H9 (cell line): ENCODE results near the gene ADGRB3. TPM values are rescaled to one million over a fixed set of nuclear protein-coding genes. Genes with fewer than 3 reads are reported as not detected.

ENCODE experiments used
- DNase-seq: peaks from one replicate; pipeline ENCODE4 v3.0.0-alpha.2; 2017
- H2AFZ ChIP-seq: one replicate; pipeline ENCODE4 v1.6.1; 2013; ENCODE audit warnings: mild to moderate bottlenecking, low read length, control low read depth, moderate library complexity
- H2AK5ac ChIP-seq: 2 replicates; pipeline ENCODE4 v1.6.1; 2013; ENCODE audit warnings: low read length, control low read depth, mixed read lengths; ENCODE audit not compliant: insufficient read length
- H2BK120ac ChIP-seq: one replicate; pipeline ENCODE4 v1.6.1; 2013; ENCODE audit warnings: low read depth, mild to moderate bottlenecking, low read length, control low read depth, inconsistent platforms; ENCODE audit not compliant: poor library complexity, severe bottlenecking
- H2BK12ac ChIP-seq: 2 replicates; pipeline ENCODE4 v1.6.1; 2013; ENCODE audit warnings: low read length, control low read depth, mixed read lengths, low read depth; ENCODE audit not compliant: insufficient read length
- H2BK15ac ChIP-seq: 2 replicates; pipeline ENCODE4 v1.6.1; 2013; ENCODE audit warnings: low read depth, low read length, control low read depth
- H2BK20ac ChIP-seq: one replicate; pipeline ENCODE4 v1.6.1; 2013; ENCODE audit warnings: low read depth, mild to moderate bottlenecking, low read length, control low read depth, inconsistent platforms; ENCODE audit not compliant: poor library complexity, severe bottlenecking
- H2BK5ac ChIP-seq: 2 replicates; pipeline ENCODE4 v1.6.1; 2013; ENCODE audit warnings: low read length, control low read depth, mixed read lengths; ENCODE audit not compliant: insufficient read length
- H3K14ac ChIP-seq: 2 replicates; pipeline ENCODE4 v1.6.1; 2013; ENCODE audit warnings: low read length, control low read depth; ENCODE audit not compliant: insufficient read depth
- H3K18ac ChIP-seq: 2 replicates; pipeline ENCODE4 v1.6.1; 2013; ENCODE audit warnings: low read depth, mild to moderate bottlenecking, mixed read lengths, low read length, control low read depth; ENCODE audit not compliant: insufficient read length
- H3K23ac ChIP-seq: 2 replicates; pipeline ENCODE4 v1.6.1; 2013; ENCODE audit warnings: low read length, control low read depth, mixed read lengths, low read depth; ENCODE audit not compliant: insufficient read length
- H3K23me2 ChIP-seq: 2 replicates; pipeline ENCODE4 v1.6.1; 2013; ENCODE audit warnings: low read depth, mild to moderate bottlenecking, mixed read lengths, low read length, control low read depth; ENCODE audit not compliant: insufficient read length, poor library complexity, severe bottlenecking
- H3K27ac ChIP-seq: 2 replicates; pipeline ENCODE4 v1.5.1; 2013; ENCODE audit warnings: low read length, control low read depth, mixed read lengths, low read depth; ENCODE audit not compliant: insufficient read length
- H3K27me3 ChIP-seq: 2 replicates; pipeline ENCODE4 v1.6.1; 2013; ENCODE audit warnings: low read length, control low read depth, inconsistent platforms; ENCODE audit not compliant: insufficient read depth
- H3K4ac ChIP-seq: 2 replicates; pipeline ENCODE4 v1.6.1; 2013; ENCODE audit warnings: low read depth, mild to moderate bottlenecking, control low read depth, inconsistent platforms, low read length, moderate library complexity
- H3K4me1 ChIP-seq: 2 replicates; pipeline ENCODE4 v1.6.1; 2013; ENCODE audit warnings: low read length, control low read depth, inconsistent platforms; ENCODE audit not compliant: insufficient read depth
- H3K4me2 ChIP-seq: 2 replicates; pipeline ENCODE4 v1.6.1; 2013; ENCODE audit warnings: low read length, control low read depth, mixed read lengths; ENCODE audit not compliant: insufficient read length, insufficient read depth
- H3K56ac ChIP-seq: 2 replicates; pipeline ENCODE4 v1.6.1; 2013; ENCODE audit warnings: low read depth, mild to moderate bottlenecking, mixed read lengths, low read length, control low read depth; ENCODE audit not compliant: insufficient read length
- H3K79me1 ChIP-seq: 2 replicates; pipeline ENCODE4 v1.6.1; 2013; ENCODE audit warnings: low read depth, mild to moderate bottlenecking, moderate library complexity, low read length, control low read depth, inconsistent platforms; ENCODE audit not compliant: insufficient read depth, poor library complexity, severe bottlenecking
- H3K79me2 ChIP-seq: 2 replicates; pipeline ENCODE4 v1.6.1; 2013; ENCODE audit warnings: low read length, control low read depth, inconsistent platforms; ENCODE audit not compliant: insufficient read depth
- H3K9ac ChIP-seq: 2 replicates; pipeline ENCODE4 v1.6.1; 2013; ENCODE audit warnings: low read length, control low read depth, mixed read lengths; ENCODE audit not compliant: insufficient read length; ENCODE audit errors: extremely low read depth
- H3K9me3 ChIP-seq: one replicate; pipeline ENCODE4 v1.6.1; 2013; ENCODE audit warnings: low read depth, low read length, inconsistent platforms; ENCODE audit not compliant: control insufficient read depth
- H3T11ph ChIP-seq: one replicate; pipeline ENCODE4 v1.6.1; 2013; ENCODE audit warnings: mild to moderate bottlenecking, low read length, control low read depth, inconsistent platforms
- H4K20me1 ChIP-seq: one replicate; pipeline ENCODE4 v1.6.1; 2013; ENCODE audit not compliant: control insufficient read depth, insufficient read length, insufficient read depth
- H4K5ac ChIP-seq: 2 replicates; pipeline ENCODE4 v1.6.1; 2013; ENCODE audit warnings: low read depth, mild to moderate bottlenecking, mixed read lengths, low read length, control low read depth; ENCODE audit not compliant: insufficient read length
- H4K8ac ChIP-seq: replicated peaks from 2 replicates; pipeline ENCODE4 v1.6.1; 2013; ENCODE audit warnings: low read length, control low read depth, mixed read lengths, low read depth; ENCODE audit not compliant: insufficient read length
- H4K91ac ChIP-seq: 2 replicates; pipeline ENCODE4 v1.6.1; 2013; ENCODE audit warnings: low read depth, mild to moderate bottlenecking, moderate library complexity, mixed read lengths, low read length, control low read depth; ENCODE audit not compliant: insufficient read length
- H3K27ac Mint-ChIP-seq, 3 experiments: 2 replicates in 2 of 3; 3 replicates in 1 of 3; pipeline ENCODE4 v1.8.0; 2020 to 2021; ENCODE audit warnings: mixed read lengths in 3 of 3, mild to moderate bottlenecking in 1 of 3, moderate library complexity in 1 of 3
- H3K27me3 Mint-ChIP-seq: 2 replicates; pipeline ENCODE4 v1.8.0; 2021; ENCODE audit warnings: low read depth, mild to moderate bottlenecking, moderate library complexity, mixed read lengths
- H3K36me3 Mint-ChIP-seq, 3 experiments: 2 replicates in 2 of 3; 3 replicates in 1 of 3; pipeline ENCODE4 v1.8.0; 2020 to 2021; ENCODE audit warnings: low read depth in 3 of 3, mixed read lengths in 3 of 3; ENCODE audit not compliant: insufficient read depth in 1 of 3
- H3K4me1 Mint-ChIP-seq, 2 experiments: 2 replicates each; pipeline ENCODE4 v1.8.0; 2020; ENCODE audit warnings: mixed read lengths in 2 of 2
- H3K4me3 Mint-ChIP-seq, 2 experiments: 2 replicates in 1 of 2; 3 replicates in 1 of 2; pipeline ENCODE4 v1.8.0; 2020 to 2021; ENCODE audit warnings: mild to moderate bottlenecking in 2 of 2, mixed read lengths in 2 of 2, moderate library complexity in 1 of 2
- H3K9me3 Mint-ChIP-seq, 2 experiments: 2 replicates in 1 of 2; 3 replicates in 1 of 2; pipeline ENCODE4 v1.8.0; 2020; ENCODE audit warnings: mild to moderate bottlenecking in 2 of 2, mixed read lengths in 2 of 2, moderate library complexity in 1 of 2
- WGBS: extraction: QIAGEN DNeasy Blood & Tissue Kit; methylation state at CpG from one replicate; pipeline ENCODE4 v1.1.7; 2013; ENCODE audit warnings: missing lambda C conversion rate, low lambda C conversion rate, mixed read lengths; ENCODE audit not compliant: insufficient read length; ENCODE audit errors: extremely low coverage; 5-methylcytosine and 5-hydroxymethylcytosine counted together
- total RNA-seq: library from RNA; stranded (reverse); gene quantifications from 2 replicates; pipeline ENCODE4 v1.2.1, GENCODE V29; 2021
- TF ChIP-seq, protein P1 (sequence below): fragments of 200-600 bp; sonication (generic); conservative IDR thresholded peaks from 3 replicates; pipeline ENCODE4 v1.8.0; 2021; ENCODE audit warnings: antibody characterized with exemption, mild to moderate bottlenecking

ADGRB3 gene
- total RNA-seq, 1 experiment from 2014 or later, result 0.37 TPM

DNA sequence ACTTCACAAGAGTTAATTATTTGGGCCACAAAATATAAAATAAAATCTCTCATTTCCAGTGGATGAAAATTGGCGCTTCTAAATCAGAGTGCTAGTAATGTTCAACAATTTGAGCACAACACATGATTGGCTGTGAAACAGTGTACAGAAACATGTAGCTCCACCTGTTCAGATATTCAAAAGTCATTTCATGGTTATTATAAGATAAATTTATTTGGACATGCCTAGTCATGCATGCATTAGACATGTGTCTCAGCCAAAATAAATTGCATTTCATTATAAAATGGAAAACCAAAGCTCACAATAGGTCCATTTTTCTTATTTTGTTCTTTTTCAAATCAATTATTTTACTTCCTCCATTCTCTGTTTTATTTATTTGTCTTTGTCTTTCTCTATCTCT lies 786.9 kb downstream of the ADGRB3 start:
- H2BK20ac ChIP-seq, result no peak overlapping the region
- H3K9me3 ChIP-seq, result no peaks in the 10 kb centered on the region
- no peak overlapping the region for H2BK5ac ChIP-seq
- H2BK15ac ChIP-seq, result no peak overlapping the region
- no peak for DNase-seq
- no peak overlapping the region for H3K4me2 ChIP-seq
- H3K79me1 ChIP-seq, result no peaks in the 10 kb centered on the region
- TF ChIP-seq, protein P1, sequence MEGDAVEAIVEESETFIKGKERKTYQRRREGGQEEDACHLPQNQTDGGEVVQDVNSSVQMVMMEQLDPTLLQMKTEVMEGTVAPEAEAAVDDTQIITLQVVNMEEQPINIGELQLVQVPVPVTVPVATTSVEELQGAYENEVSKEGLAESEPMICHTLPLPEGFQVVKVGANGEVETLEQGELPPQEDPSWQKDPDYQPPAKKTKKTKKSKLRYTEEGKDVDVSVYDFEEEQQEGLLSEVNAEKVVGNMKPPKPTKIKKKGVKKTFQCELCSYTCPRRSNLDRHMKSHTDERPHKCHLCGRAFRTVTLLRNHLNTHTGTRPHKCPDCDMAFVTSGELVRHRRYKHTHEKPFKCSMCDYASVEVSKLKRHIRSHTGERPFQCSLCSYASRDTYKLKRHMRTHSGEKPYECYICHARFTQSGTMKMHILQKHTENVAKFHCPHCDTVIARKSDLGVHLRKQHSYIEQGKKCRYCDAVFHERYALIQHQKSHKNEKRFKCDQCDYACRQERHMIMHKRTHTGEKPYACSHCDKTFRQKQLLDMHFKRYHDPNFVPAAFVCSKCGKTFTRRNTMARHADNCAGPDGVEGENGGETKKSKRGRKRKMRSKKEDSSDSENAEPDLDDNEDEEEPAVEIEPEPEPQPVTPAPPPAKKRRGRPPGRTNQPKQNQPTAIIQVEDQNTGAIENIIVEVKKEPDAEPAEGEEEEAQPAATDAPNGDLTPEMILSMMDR, result no peak
- H4K8ac ChIP-seq, result no peak overlapping the region
- no CpG with 5 or more reads among the region's 1 CpG for WGBS
- Mint-ChIP-seq H3K9me3 (no peaks in the 10 kb centered on the region), H3K4me3 (no peak overlapping the region), H3K4me1 (peaks cover 6 to 7% of the 10 kb centered on the region in 2 experiments), H3K27me3 (no peaks in the 10 kb centered on the region), H3K36me3 (no peaks in the 10 kb centered on the region), H3K27ac (no peak overlapping the region)
- no peak overlapping the region for H3K18ac ChIP-seq
- no peak overlapping the region for H3K4ac ChIP-seq
- no peak overlapping the region for H3K14ac ChIP-seq
- no peak overlapping the region for H2BK12ac ChIP-seq
- H4K20me1 ChIP-seq, result no peaks in the 10 kb centered on the region
- no peak overlapping the region for H4K5ac ChIP-seq
- no peak overlapping the region for H2BK120ac ChIP-seq
- no peaks in the 10 kb centered on the region for H3K4me1 ChIP-seq
- no peaks in the 10 kb centered on the region for H3K23me2 ChIP-seq
- no peak overlapping the region for H2AK5ac ChIP-seq
- H3K9ac ChIP-seq, result no peak overlapping the region
- H3K27me3 ChIP-seq, result no peaks in the 10 kb centered on the region
- no peak overlapping the region for H2AFZ ChIP-seq
- H3K27ac ChIP-seq, result no peak overlapping the region
- no peak overlapping the region for H4K91ac ChIP-seq
- no peaks in the 10 kb centered on the region for H3K79me2 ChIP-seq
- H3K23ac ChIP-seq, result no peak overlapping the region
- H3K56ac ChIP-seq, result no peak overlapping the region
- no peak overlapping the region for H3T11ph ChIP-seq
